BE2C (cell line): ENCODE measurements around the gene SPZ1.

ENCODE experiments used
- DNase-seq: peaks from one replicate; pipeline ENCODE4 v3.0.0-alpha.2; 2020
- H3K27me3 ChIP-seq: fragments of 250-450 bp; sonication (Bioruptor Pico); 2 replicates; pipeline ENCODE4 v1.5.1; 2020; ENCODE audit warnings: mild to moderate bottlenecking
- H3K36me3 ChIP-seq: fragments of 250-450 bp; sonication (Bioruptor Pico); 2 replicates; pipeline ENCODE4 v1.5.1; 2020; ENCODE audit warnings: mild to moderate bottlenecking
- H3K4me1 ChIP-seq: fragments of 250-450 bp; sonication (Bioruptor Pico); 2 replicates; pipeline ENCODE4 v1.5.1; 2020
- H3K4me3 ChIP-seq: 2 replicates; pipeline ENCODE4 v1.5.1; 2011; ENCODE audit warnings: low read depth, low read length
- H3K9me3 ChIP-seq: fragments of 250-450 bp; sonication (Bioruptor Pico); 2 replicates; pipeline ENCODE4 v1.5.1; 2020
- TF ChIP-seq, protein P1 (sequence below): IDR thresholded peaks from 2 replicates; pipeline ENCODE4 v1.5.1; 2012; ENCODE audit warnings: mild to moderate bottlenecking, low read depth, low read length

The SPZ1 gene

DNA sequence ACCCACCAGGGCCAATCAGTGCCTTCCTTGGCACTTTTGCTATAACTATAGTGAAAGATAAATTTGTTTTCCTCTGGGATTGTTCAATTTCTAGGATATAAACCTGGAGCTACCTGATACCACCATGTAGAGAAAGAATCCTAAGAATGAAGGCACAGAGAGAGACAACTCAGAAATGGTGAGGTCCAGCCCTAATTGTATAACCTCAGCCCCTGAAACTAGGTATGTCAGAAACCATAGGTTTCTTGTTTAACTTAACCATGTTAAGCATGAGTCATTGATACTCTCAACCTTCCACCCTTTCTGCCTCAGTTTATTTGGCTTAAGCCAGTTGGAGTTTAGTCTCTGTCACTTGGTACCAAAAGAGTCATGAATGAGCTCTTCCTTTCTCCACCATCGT lies 4.6 kb upstream of the SPZ1 start:
- Histone ChIP-seq H3K4me3 (no peak overlapping the region), H3K4me1 (peaks cover 7% of the 10 kb centered on the region), H3K36me3 (no peaks in the 10 kb centered on the region), H3K9me3 (no peaks in the 10 kb centered on the region), H3K27me3 (no peaks in the 10 kb centered on the region)
- DNase-seq: no peak
- TF ChIP-seq, protein P1, sequence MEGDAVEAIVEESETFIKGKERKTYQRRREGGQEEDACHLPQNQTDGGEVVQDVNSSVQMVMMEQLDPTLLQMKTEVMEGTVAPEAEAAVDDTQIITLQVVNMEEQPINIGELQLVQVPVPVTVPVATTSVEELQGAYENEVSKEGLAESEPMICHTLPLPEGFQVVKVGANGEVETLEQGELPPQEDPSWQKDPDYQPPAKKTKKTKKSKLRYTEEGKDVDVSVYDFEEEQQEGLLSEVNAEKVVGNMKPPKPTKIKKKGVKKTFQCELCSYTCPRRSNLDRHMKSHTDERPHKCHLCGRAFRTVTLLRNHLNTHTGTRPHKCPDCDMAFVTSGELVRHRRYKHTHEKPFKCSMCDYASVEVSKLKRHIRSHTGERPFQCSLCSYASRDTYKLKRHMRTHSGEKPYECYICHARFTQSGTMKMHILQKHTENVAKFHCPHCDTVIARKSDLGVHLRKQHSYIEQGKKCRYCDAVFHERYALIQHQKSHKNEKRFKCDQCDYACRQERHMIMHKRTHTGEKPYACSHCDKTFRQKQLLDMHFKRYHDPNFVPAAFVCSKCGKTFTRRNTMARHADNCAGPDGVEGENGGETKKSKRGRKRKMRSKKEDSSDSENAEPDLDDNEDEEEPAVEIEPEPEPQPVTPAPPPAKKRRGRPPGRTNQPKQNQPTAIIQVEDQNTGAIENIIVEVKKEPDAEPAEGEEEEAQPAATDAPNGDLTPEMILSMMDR: no peak

DNA sequence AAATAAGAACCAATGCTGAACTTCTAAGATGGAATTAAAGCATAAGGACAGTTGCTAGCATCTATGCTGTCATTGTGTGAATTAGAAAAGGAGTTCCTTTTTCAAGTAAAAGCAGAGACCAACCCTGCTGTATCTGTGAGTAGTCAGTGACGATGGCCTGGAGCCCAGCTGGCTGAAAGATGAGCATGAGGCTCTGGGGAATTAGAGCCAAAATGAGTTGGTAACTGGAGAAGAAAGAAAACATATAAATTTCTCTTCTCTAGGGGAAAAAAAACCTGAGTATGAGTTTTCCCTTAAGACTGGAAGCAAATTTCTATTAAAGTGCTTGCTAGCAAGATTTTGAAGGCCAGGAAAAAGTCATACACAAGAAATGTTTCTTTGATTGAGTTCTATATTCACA lies 1.6 kb upstream of the SPZ1 start:
- H3K4me1 ChIP-seq: peaks cover 7% of the 10 kb centered on the region
- H3K36me3 ChIP-seq: no peaks in the 10 kb centered on the region
- H3K4me3 ChIP-seq: no peak overlapping the region
- DNase-seq: peak; percentile 53
- H3K27me3 ChIP-seq: no peaks in the 10 kb centered on the region
- H3K9me3 ChIP-seq: no peaks in the 10 kb centered on the region
- TF ChIP-seq, protein P1: no peak

DNA sequence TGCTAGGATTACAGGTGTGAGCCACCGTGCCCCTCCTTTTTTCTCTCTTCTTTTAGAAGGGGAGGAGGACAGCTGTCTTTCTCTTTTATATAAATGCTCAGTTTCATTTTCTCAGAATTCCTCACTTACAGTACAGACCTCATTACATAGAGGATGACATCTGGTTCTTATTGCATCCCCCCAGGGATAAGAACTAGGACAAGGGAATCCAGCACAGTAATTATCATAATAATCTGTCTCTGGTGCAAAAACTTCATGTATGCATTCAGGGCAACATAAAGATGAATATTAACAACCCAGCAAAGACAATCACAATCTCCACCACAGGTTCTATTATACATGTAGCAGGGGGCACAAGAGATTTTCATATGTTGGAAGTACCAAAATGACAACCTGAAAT lies 5.1 kb downstream of the SPZ1 start:
- Histone ChIP-seq H3K4me1 (peaks cover 12% of the 10 kb centered on the region), H3K27me3 (no peaks in the 10 kb centered on the region), H3K4me3 (no peak overlapping the region), H3K36me3 (no peaks in the 10 kb centered on the region), H3K9me3 (no peaks in the 10 kb centered on the region)
- TF ChIP-seq, protein P1: no peak
- no peak for DNase-seq

DNA sequence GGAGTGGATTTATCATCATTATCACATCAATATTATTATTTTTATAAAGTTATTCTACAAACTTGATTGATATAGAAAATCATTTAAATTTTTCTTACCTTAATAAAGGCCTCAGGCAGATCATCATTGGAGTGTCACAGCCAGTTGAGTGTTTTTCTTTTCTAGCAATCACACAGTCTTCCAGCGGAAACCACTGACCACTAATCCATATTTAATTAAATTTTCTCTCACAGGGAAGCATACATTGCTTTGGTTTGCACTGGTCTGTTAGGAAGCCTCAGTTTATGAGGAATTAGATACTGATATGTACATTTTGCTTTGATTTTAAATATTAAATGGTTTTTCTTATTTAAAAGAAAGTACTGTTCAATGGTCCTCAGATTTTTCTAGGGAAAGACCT lies 6.7 kb downstream of the SPZ1 start:
- TF ChIP-seq, protein P1: no peak
- peak; percentile 27 for DNase-seq
- Histone ChIP-seq H3K4me1 (peaks cover 12% of the 10 kb centered on the region), H3K4me3 (no peak overlapping the region), H3K36me3 (no peaks in the 10 kb centered on the region), H3K27me3 (no peaks in the 10 kb centered on the region), H3K9me3 (no peaks in the 10 kb centered on the region)

DNA sequence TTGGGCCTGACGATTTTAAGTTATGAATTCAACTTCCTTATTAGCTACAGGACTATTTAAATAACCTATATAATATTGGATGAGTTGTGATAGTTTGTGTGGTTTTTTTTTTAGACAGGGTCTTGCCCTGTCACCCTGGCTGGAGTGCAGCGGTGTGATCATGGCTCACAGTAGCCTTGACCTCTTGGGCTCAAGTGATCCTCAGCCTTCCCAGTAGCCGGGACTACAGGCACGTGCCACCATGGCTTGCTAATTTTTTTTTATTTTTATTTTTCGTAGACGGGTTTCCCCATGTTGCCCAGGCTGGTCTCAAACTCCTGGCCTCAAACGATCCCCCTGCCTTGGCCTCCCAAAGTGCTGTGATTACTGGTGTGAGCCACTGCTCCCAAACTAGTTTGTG lies 17.6 kb downstream of the SPZ1 start:
- DNase-seq: no peak
- H3K4me1 ChIP-seq: no peaks in the 10 kb centered on the region
- H3K4me3 ChIP-seq: no peak overlapping the region
- TF ChIP-seq, protein P1: no peak
- H3K27me3 ChIP-seq: no peaks in the 10 kb centered on the region
- H3K36me3 ChIP-seq: no peaks in the 10 kb centered on the region
- no peaks in the 10 kb centered on the region for H3K9me3 ChIP-seq

DNA sequence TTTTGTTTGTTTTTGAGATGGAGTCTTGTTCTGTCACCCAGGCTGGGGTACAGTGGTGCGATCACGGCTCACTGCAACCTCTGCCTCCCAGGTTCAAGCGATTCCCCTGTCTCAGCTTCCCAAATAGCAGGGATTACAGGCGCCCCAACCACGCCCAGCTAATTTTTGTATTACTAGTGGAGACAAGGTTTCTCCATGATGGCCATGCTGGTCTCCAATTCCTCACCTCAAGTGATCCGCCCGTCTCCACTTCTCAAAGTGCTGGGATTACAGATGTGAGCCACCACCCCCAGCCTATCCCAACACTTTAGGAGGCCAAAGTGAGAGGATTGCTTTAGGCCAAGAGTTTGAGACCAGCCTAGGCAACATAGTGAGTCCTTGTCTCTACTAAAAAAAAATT lies 19.3 kb downstream of the SPZ1 start:
- no peaks in the 10 kb centered on the region for H3K9me3 ChIP-seq
- DNase-seq: no peak
- no peaks in the 10 kb centered on the region for H3K27me3 ChIP-seq
- TF ChIP-seq, protein P1: no peak
- no peaks in the 10 kb centered on the region for H3K4me1 ChIP-seq
- H3K4me3 ChIP-seq: no peak overlapping the region
- H3K36me3 ChIP-seq: no peaks in the 10 kb centered on the region
